Measurements from ENCODE around the gene HID1.

Gene HID1

DNA sequence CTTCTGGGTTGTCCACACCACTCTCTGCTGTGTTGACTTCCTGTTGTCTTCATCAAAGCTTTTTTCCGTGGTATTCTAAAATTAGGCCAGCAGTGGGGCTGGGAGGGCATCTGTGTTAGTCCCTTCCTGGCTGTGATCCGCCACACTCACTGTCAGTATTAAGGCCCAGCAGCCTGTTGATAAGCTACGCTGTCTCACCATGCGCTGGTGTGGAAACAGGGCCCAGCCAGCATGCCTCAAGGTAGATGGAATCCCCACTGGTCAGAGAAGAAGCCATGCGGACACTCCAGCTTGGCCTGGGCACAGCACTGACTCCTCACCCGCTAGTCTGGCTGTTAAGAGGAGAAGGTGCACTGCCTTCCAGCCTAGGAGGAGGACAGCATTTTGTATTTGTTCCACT lies 26.2 kb upstream of the HID1 start:
- H3K4me3 ChIP-seq (replicated peaks; ENCODE audit: low read depth, low read length), result no peak overlapping the region
- TF ChIP-seq, protein P1, sequence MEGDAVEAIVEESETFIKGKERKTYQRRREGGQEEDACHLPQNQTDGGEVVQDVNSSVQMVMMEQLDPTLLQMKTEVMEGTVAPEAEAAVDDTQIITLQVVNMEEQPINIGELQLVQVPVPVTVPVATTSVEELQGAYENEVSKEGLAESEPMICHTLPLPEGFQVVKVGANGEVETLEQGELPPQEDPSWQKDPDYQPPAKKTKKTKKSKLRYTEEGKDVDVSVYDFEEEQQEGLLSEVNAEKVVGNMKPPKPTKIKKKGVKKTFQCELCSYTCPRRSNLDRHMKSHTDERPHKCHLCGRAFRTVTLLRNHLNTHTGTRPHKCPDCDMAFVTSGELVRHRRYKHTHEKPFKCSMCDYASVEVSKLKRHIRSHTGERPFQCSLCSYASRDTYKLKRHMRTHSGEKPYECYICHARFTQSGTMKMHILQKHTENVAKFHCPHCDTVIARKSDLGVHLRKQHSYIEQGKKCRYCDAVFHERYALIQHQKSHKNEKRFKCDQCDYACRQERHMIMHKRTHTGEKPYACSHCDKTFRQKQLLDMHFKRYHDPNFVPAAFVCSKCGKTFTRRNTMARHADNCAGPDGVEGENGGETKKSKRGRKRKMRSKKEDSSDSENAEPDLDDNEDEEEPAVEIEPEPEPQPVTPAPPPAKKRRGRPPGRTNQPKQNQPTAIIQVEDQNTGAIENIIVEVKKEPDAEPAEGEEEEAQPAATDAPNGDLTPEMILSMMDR (IDR thresholded peaks at IDR 0.05; ENCODE audit: low read depth, low read length, missing control alignments), result no peak

DNA sequence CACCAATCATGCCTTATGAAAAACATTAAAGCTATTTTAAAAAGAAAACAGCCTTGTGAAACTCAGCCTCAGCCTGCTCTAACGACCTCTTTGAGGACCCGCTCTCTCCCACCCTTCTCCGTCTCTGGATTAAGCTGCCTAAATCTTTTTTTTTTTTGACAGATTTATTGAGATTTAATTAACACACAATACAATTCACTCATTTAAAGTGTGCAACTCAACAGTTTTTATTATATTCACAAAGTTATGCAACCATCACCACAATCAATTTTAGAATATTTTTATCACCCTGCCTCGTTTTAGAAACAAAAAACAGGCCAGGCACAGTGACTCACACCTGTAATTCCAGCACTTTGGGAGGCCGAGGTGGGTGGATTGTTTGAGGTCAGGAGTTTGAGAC lies 23.3 kb upstream of the HID1 start:
- H3K4me3 ChIP-seq (replicated peaks; ENCODE audit: low read depth, low read length), result no peak overlapping the region
- no peak for DNase-seq (ENCODE audit: extremely low read depth, low read depth)
- TF ChIP-seq, protein P1 (IDR thresholded peaks at IDR 0.05; ENCODE audit: low read depth, low read length, missing control alignments), result no peak

More for the DNA sequence above, 26.2 kb upstream of the HID1 start:
- DNase-seq (ENCODE audit: extremely low read depth, low read depth), result no peak

DNA sequence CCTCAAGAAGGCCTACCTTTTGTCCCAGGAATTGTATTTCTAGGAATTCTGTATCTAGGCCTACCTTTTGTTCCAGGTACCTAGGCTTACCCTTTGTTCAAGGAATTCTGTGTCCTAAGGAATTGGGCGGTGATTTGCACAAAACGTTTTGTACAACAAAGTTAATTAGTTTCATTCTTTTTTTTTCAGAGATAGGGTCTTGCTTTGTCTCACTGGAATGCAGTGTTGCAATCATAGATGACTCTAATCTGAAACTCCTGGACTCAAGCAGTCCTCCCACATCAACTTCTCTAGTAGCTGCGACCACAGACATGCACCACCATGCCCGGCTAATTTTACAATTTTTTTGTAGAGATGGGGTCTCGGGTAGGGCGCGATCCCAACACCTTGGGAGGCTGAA lies 21.9 kb upstream of the HID1 start:
- no peak overlapping the region for H3K4me3 ChIP-seq (replicated peaks; ENCODE audit: low read depth, low read length)
- TF ChIP-seq, protein P1 (IDR thresholded peaks at IDR 0.05; ENCODE audit: low read depth, low read length, missing control alignments), result no peak
- DNase-seq (ENCODE audit: extremely low read depth, low read depth), result no peak

DNA sequence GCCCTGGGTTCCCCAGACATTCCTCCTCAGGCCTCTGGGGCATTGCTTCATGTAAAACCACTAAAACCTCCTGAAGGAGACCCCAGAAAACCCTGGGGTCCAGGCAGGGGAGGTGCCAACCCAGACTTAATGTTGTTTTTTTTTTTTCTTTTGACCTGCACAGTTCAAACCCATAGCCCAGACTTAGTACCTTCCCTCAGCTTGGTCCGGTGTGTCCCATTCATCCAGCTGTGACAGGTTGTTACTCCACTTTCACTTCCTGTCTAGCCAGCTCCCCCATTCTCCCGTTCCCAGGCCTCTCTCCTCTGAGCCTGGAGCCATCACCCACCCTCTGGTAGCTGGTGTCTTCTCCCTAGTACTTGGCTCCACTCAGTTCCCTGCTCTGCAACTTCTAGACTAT lies 19.7 kb upstream of the HID1 start:
- no peak for DNase-seq (ENCODE audit: extremely low read depth, low read depth)
- TF ChIP-seq, protein P1 (IDR thresholded peaks at IDR 0.05; ENCODE audit: low read depth, low read length, missing control alignments), result no peak
- no peak overlapping the region for H3K4me3 ChIP-seq (replicated peaks; ENCODE audit: low read depth, low read length)

DNA sequence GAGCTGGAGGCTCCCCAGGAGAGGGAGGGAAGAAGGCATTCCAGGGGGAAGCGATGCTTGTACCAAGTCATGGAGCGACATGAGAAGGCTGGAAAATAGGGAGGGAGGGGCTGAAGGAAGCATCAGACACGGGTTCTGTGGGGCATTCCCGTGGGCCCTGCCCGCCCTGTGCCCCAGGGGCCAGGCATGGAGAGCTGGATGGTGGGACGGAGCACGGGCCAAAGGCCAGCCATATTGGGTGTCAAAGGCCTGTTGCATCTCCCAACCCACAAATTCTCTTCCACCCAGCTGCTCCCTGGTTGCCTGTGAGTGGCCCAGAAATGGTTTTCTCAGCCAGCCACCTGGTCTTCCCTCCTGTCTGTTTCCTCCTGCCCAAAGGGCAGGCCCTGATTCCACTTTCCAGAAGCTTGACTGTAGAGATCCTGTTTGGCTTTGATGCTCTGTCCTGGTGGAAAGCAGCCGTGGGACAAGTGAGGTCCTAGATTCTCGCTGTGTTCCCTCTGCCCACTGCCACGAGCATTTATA lies 18.1 kb upstream of the HID1 start:
- TF ChIP-seq, protein P1 (IDR thresholded peaks at IDR 0.05; ENCODE audit: low read depth, low read length, missing control alignments), result no peak
- no peak for DNase-seq (ENCODE audit: extremely low read depth, low read depth)
- no peak overlapping the region for H3K4me3 ChIP-seq (replicated peaks; ENCODE audit: low read depth, low read length)

DNA sequence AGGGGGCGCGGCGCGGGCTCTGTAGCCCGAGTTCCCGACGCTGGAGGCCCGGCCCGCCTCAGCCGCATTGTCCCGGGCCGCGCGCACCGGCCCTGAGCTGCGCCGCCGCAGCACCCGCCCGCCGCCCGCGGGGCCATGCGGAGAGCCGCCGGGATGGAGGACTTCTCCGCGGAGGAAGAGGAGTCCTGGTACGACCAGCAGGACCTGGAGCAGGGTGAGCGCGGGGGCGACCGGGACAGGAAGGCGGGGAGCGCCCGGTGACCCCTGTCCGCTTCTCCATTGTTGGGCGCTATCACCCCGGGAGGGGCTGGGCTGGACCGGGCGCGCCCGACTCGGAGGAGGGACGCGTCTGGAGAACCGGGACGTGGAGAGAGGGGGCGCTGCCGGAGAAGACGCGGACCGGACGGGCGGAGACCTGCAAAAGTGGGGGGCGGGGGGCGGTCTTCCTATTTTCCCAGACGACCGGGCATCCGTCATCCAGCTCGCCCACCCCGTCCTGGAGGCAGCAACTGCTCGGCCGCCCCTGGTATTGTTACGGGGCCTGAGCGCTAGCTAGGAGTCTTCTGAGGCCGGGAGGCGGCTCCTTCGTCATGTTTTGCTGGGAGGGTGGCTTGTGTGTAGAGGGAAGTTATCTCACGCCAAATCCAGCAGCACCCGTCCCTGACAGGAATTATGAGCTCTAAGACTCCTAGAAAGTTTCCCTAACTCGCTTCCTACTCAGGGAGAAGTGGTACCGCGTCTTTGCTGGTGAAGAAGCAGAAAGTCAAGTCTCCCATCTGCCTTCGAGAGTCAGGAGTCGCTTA lies 15.6 kb upstream of the HID1 start:
- peak overlapping the region; percentile 59 for H3K4me3 ChIP-seq (replicated peaks; ENCODE audit: low read depth, low read length)
- no peak for DNase-seq (ENCODE audit: extremely low read depth, low read depth)
- TF ChIP-seq, protein P1 (IDR thresholded peaks at IDR 0.05; ENCODE audit: low read depth, low read length, missing control alignments), result no peak
